GM18520 (cell line): ENCODE measurements around the gene GRM5.
"Not testable (repeated sequence)": the region's sequence is repeated elsewhere in the genome, so short reads cannot be mapped to it uniquely, and the experiment has no call there.

ENCODE experiments used
- ATAC-seq: cut with Tn5 transposase; IDR thresholded peaks from one replicate; pipeline ENCODE4 v1.9.1; 2021; ENCODE audit not compliant: unreplicated experiment

Gene GRM5

GRCh38 chr11:88511006-88511405 lies 554.8 kb downstream of the GRM5 start:
- no peak for ATAC-seq

- no peak for ATAC-seq
These were observed 556.8 kb downstream of the GRM5 start for GRCh38 chr11:88508759-88509581.

- ATAC-seq: no peak
These were observed 557.4 kb downstream of the GRM5 start for GRCh38 chr11:88508418-88508758.

GRCh38 chr11:88507771-88508417 lies 557.9 kb downstream of the GRM5 start:
- ATAC-seq: no peak

GRCh38 chr11:88501541-88501940 lies 564.2 kb downstream of the GRM5 start:
- ATAC-seq: no peak

GRCh38 chr11:88495836-88496235 lies 569.9 kb downstream of the GRM5 start:
- ATAC-seq: no peak

- no peak for ATAC-seq
These were observed 570.9 kb downstream of the GRM5 start for GRCh38 chr11:88494848-88495247.

GRCh38 chr11:88491674-88492073 lies 574.1 kb downstream of the GRM5 start:
- no peak for ATAC-seq

- ATAC-seq: no peak
These were observed 576.8 kb downstream of the GRM5 start for GRCh38 chr11:88489030-88489429.

GRCh38 chr11:88487646-88488045 lies 578.1 kb downstream of the GRM5 start:
- no peak for ATAC-seq

- ATAC-seq: peak; percentile 75
These were observed 580.7 kb downstream of the GRM5 start for GRCh38 chr11:88484873-88485621.

GRCh38 chr11:88482871-88483301 lies 582.9 kb downstream of the GRM5 start:
- no peak for ATAC-seq

- ATAC-seq: no peak
These were observed 585.6 kb downstream of the GRM5 start for GRCh38 chr11:88480223-88480622.

- ATAC-seq: no peak
These were observed 587.5 kb downstream of the GRM5 start for GRCh38 chr11:88478136-88478815.

- ATAC-seq: no peak
These were observed 589.8 kb downstream of the GRM5 start for GRCh38 chr11:88475991-88476418.

GRCh38 chr11:88474655-88475054 lies 591.1 kb downstream of the GRM5 start:
- ATAC-seq: no peak

GRCh38 chr11:88469561-88470225 lies 596.1 kb downstream of the GRM5 start:
- no peak for ATAC-seq

GRCh38 chr11:88464528-88464927 lies 601.3 kb downstream of the GRM5 start:
- ATAC-seq: no peak

- ATAC-seq: not testable (repeated sequence)
These were observed 602.5 kb downstream of the GRM5 start for GRCh38 chr11:88463301-88463700.

- not testable (repeated sequence) for ATAC-seq
These were observed 607.7 kb downstream of the GRM5 start for GRCh38 chr11:88458047-88458446.

- ATAC-seq: no peak
These were observed 609.8 kb downstream of the GRM5 start for GRCh38 chr11:88455974-88456373.
